Prostate gland (tissue), 2 donors: ENCODE data around the gene LILRB4. TPM values are rescaled to one million over a fixed set of nuclear protein-coding genes. Genes with fewer than 3 reads are reported as not detected.
"Not testable (repeated sequence)": the region's sequence is repeated elsewhere in the genome, so short reads cannot be mapped to it uniquely, and the experiment has no call there.

Experiments used
- DNase-seq: peaks from one replicate; pipeline ENCODE4 v3.0.0-alpha.2; 2019; ENCODE audit warnings: low spot score
- H3K27ac ChIP-seq, 2 donors: fragments of 200-600 bp; sonication (generic); 2 replicates each; pipeline ENCODE4 v1.5.1; 2017 to 2019
- H3K27me3 ChIP-seq: fragments of 200-600 bp; sonication (generic); replicated peaks from 2 replicates; pipeline ENCODE4 v1.5.1; 2019; ENCODE audit not compliant: insufficient read depth
- H3K36me3 ChIP-seq, 2 donors: fragments of 200-600 bp; sonication (generic); 1 replicate in 1 of 2; 2 replicates in 1 of 2; pipeline versions ENCODE4 v1.5.1 to v1.8.1; 2017 to 2019
- H3K4me1 ChIP-seq: fragments of 200-600 bp; sonication (generic); replicated peaks from 2 replicates; pipeline ENCODE4 v1.5.1; 2019
- H3K4me3 ChIP-seq, 2 donors: fragments of 200-600 bp; sonication (generic); 2 replicates each; pipeline ENCODE4 v1.5.1; 2017 to 2019
- H3K9me3 ChIP-seq: fragments of 200-600 bp; sonication (generic); 2 replicates; pipeline ENCODE4 v1.5.1; 2017
- POLR2A ChIP-seq: fragments of 450-650 bp; IDR thresholded peaks from one replicate; pipeline ENCODE4 v1.6.1; 2016; ENCODE audit warnings: antibody characterized with exemption, mild to moderate bottlenecking
- POLR2AphosphoS5 ChIP-seq: sonication (generic); formaldehyde crosslinking; IDR thresholded peaks from one replicate; pipeline ENCODE4 v1.6.1; 2017; ENCODE audit warnings: antibody characterized with exemption
- WGBS: methylation state at CpG from one replicate; pipeline ENCODE4 v1.1.5; 2018; 5-methylcytosine and 5-hydroxymethylcytosine counted together
- intact Hi-C: fragments of 100-400 bp; cut with DNase I; formaldehyde crosslinking; loops from one replicate; pipeline ENCODE4 v1.14.2; 2022
- total RNA-seq, 2 donors: library from RNA; depleted of rRNA; stranded (reverse); fragments of >200 nt; gene quantifications; one replicate each; pipeline ENCODE4 v1.1.0, GENCODE V29; 2016
- TF ChIP-seq, protein P1 (sequence below), 4 experiments: fragments of 200-600 bp in 2 of 4; fragments of 450-650 bp in 2 of 4; sonication (generic) in 2 of 4; IDR thresholded peaks; 1 replicate in 3 of 4; 2 replicates in 1 of 4; pipeline ENCODE4 v1.5.1; 2016 to 2019; ENCODE audit warnings: antibody characterized with exemption in 4 of 4, mild to moderate bottlenecking in 2 of 4, moderate library complexity in 2 of 4

LILRB4 gene
- total RNA-seq, 2 donors from 2014 or later: 1.6 to 5.7 TPM

DNA sequence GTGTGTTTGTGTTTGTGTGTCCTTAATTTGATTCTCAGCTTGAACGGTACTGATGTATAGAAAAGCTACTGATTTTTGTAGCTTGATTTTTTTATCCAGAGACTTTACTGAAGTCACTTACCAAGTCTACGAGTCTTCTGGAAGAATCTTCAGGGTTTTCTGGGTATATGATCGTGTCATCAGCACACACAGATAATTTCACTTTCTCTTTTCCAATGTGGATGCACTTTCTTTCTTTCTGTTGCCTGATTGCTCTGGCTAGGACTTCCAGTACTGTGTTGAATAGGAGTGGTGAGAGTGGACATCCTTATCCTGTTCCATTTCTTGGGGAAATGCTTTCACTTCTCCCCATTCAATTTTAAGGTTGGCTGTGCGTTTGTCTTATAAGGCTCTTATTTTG is 40.4 kb upstream of the LILRB4 start:
- WGBS: 67% methylated on average over 4 of the region's 4 CpGs
- DNase-seq: no peak
- Histone ChIP-seq H3K27ac (no peak overlapping the region), H3K36me3 (no peaks in the 10 kb centered on the region), H3K9me3 (no peaks in the 10 kb centered on the region), H3K4me3 (no peak overlapping the region), H3K27me3 (no peaks in the 10 kb centered on the region), H3K4me1 (no peaks in the 10 kb centered on the region)
- TF ChIP-seq POLR2A (no peak), POLR2AphosphoS5 (no peak)
- TF ChIP-seq, protein P1, sequence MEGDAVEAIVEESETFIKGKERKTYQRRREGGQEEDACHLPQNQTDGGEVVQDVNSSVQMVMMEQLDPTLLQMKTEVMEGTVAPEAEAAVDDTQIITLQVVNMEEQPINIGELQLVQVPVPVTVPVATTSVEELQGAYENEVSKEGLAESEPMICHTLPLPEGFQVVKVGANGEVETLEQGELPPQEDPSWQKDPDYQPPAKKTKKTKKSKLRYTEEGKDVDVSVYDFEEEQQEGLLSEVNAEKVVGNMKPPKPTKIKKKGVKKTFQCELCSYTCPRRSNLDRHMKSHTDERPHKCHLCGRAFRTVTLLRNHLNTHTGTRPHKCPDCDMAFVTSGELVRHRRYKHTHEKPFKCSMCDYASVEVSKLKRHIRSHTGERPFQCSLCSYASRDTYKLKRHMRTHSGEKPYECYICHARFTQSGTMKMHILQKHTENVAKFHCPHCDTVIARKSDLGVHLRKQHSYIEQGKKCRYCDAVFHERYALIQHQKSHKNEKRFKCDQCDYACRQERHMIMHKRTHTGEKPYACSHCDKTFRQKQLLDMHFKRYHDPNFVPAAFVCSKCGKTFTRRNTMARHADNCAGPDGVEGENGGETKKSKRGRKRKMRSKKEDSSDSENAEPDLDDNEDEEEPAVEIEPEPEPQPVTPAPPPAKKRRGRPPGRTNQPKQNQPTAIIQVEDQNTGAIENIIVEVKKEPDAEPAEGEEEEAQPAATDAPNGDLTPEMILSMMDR (IDR thresholded peaks at IDR 0.05): no peak
- intact Hi-C loops: no loop called here

DNA sequence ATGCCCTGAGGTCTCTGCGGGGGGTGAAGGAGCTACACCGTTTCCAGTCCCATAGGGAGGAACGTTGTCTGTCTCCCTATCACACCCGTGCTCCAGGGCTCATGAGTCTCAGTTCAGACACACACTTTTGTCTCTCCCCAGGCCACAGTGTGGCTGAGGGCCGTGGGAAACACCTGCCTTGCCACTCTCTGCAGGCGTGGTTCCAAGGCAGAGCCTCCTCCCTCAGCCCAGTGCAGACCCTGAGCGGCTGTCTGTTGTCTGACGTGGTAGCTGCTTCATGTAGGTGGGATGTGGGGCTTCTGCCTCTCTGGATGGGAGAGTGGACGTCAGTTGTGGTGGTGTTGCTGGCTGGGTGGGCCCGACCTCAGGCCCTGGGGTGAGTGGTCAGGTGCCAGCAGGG is 38.6 kb upstream of the LILRB4 start:
- H3K27ac ChIP-seq, H3K36me3 ChIP-seq, DNase-seq, H3K9me3 ChIP-seq, intact Hi-C loops, H3K4me3 ChIP-seq, H3K27me3 ChIP-seq, H3K4me1 ChIP-seq: not testable (repeated sequence)
- 77% methylated on average over 4 of the region's 10 CpGs for WGBS

DNA sequence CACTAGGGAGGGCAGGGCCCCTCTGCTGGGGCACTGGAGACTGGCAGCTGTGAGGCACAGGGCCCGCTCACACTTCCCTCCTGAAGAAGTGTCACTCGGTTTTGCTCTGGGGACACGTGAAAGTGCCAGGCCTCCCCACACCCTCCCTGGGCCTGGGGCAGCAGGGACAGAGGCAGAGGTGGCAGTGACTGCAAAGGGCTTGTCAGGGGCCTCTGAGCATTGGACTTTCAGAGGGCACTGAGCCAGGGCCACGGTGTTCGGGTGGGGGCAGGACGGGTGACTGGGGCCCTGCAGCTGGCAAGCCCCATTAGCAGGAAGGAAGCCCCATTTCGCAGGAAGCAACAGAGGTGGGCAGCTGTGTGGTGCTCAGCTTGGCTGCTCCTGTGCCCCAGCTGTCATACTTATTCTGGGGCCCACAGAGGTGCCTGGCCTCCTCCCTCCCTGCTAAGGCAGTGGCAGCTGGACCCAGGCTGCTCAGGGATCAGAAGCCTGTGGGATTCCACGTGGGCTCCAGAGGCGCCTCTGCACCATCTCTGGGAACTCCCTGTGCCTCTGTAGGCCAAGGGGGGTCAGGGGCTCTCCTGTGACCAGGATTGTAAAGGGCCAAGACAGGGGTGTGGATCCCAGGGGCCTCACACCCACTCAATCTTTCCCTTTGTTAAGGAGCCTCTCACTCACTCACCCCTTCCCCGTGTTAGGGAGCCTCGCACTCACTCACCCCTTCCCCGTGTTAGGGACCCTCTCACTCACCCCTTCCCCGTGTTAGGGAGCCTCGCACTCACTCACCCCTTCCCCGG is 37.7 kb upstream of the LILRB4 start:
- H3K36me3 ChIP-seq, H3K9me3 ChIP-seq, DNase-seq, intact Hi-C loops, H3K27ac ChIP-seq, H3K4me3 ChIP-seq, H3K4me1 ChIP-seq, H3K27me3 ChIP-seq: not testable (repeated sequence)
- 87% methylated on average over 10 of the region's 15 CpGs for WGBS

DNA sequence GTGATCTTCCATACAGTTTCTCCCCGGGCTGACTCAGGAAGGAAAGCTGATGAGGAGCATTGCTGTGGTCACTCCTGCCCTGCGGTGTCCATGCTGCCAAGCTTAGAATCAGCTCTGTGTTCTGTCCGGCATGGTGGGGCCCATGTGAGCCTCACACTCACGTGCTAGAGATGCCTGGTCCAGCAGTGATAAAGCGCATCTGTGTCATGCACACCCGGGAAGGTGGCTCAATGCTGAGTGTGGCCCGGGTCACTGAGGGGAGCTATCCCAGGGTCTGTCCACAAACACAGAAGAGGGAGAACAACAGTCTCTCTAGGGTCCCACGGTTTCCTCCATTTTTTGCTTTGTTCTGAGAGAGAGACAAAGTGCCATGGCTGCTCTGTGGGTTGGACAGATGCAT is 36.0 kb upstream of the LILRB4 start:
- Histone ChIP-seq H3K27me3 (no peaks in the 10 kb centered on the region), H3K4me1 (no peaks in the 10 kb centered on the region), H3K36me3 (no peaks in the 10 kb centered on the region), H3K27ac (no peak overlapping the region), H3K9me3 (no peaks in the 10 kb centered on the region), H3K4me3 (no peak overlapping the region)
- DNase-seq: no peak
- TF ChIP-seq POLR2AphosphoS5 (no peak), POLR2A (no peak)
- TF ChIP-seq, protein P1 (IDR thresholded peaks at IDR 0.05): no peak
- intact Hi-C loops: no loop called here
- WGBS: 85% methylated on average over 8 of the region's 8 CpGs

DNA sequence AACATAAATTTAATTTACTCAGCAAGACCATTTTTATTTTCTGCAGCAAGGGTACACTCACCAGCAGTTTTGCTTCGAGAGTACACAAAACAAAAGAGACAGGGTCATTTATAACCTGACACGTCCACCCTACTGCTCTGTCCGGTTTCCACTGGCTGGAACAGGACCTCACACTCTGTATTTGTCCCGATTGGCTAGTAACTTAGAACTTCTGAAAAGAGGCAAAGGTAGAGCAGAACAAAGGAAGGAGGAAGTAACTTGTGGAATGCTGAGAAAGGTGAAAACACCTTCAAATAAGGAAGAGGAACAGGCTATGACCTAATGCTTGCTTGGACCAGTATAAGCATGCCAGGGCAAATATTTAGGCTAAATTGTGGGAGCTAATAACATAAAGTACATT is 34.9 kb upstream of the LILRB4 start:
- H3K4me3 ChIP-seq, H3K4me1 ChIP-seq, intact Hi-C loops, H3K36me3 ChIP-seq, H3K9me3 ChIP-seq, H3K27me3 ChIP-seq: not testable (repeated sequence)
- WGBS: 37% methylated on average over 4 of the region's 4 CpGs
- peak overlapping the region; percentile 56 to 65 for H3K27ac ChIP-seq
- peak; percentile 30 for DNase-seq
- peak; percentile 70 for TF ChIP-seq POLR2AphosphoS5

DNA sequence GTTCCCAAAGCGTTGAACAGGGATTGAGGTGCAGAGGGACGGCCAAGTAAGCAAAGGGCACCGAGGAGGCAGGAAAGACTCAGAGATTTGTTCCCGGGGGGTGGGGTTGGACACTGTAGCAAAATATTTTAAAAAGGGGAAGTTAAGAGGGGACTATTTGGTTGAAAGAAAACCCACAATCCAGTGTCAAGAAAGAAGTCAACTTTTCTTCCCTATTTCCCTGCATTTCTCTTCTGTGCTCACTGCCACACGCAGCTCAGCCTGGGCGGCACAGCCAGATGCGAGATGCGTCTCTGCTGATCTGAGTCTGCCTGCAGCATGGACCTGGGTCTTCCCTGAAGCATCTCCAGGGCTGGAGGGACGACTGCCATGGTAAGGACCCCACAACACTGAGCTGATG is 32.5 kb upstream of the LILRB4 start, which contains the start of gene LILRB1:
Gene LILRB1 (plus strand): TSS at position 223 of the 400 bp plus-strand sequence. CDS start 590 bp downstream, outside the sequence.
- H3K27me3 ChIP-seq, DNase-seq, H3K9me3 ChIP-seq, H3K4me1 ChIP-seq, H3K36me3 ChIP-seq, H3K27ac ChIP-seq, H3K4me3 ChIP-seq, intact Hi-C loops: not testable (repeated sequence)
- WGBS: 73% methylated on average over 9 of the region's 9 CpGs

DNA sequence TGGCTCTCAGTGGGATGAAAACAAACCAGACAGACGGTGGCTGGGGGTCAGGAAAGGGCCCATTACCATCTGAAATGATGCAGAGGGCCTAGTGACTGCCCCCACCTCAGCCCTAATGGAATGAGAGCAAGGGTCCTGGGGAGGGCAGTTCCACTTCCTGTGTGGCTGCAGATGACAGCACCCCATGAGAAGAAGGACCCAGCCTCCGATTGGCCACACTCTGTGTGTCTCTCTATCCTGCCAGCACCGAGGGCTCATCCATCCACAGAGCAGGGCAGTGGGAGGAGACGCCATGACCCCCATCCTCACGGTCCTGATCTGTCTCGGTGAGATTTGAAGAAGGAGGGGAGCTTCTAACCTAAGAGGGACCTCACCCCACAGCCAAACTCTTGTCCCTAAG is 32.0 kb upstream of the LILRB4 start:
- WGBS: 49% methylated on average over 6 of the region's 6 CpGs
- Histone ChIP-seq H3K27me3 (no peaks in the 10 kb centered on the region), H3K27ac (no peak overlapping the region), H3K9me3 (no peaks in the 10 kb centered on the region), H3K4me3 (no peak overlapping the region), H3K4me1 (no peaks in the 10 kb centered on the region), H3K36me3 (no peaks in the 10 kb centered on the region)
- DNase-seq: no peak
- no peak for TF ChIP-seq POLR2AphosphoS5
- TF ChIP-seq, protein P1 (IDR thresholded peaks at IDR 0.05): no peak
- TF ChIP-seq POLR2A: no peak
- intact Hi-C loops: no loop called here

DNA sequence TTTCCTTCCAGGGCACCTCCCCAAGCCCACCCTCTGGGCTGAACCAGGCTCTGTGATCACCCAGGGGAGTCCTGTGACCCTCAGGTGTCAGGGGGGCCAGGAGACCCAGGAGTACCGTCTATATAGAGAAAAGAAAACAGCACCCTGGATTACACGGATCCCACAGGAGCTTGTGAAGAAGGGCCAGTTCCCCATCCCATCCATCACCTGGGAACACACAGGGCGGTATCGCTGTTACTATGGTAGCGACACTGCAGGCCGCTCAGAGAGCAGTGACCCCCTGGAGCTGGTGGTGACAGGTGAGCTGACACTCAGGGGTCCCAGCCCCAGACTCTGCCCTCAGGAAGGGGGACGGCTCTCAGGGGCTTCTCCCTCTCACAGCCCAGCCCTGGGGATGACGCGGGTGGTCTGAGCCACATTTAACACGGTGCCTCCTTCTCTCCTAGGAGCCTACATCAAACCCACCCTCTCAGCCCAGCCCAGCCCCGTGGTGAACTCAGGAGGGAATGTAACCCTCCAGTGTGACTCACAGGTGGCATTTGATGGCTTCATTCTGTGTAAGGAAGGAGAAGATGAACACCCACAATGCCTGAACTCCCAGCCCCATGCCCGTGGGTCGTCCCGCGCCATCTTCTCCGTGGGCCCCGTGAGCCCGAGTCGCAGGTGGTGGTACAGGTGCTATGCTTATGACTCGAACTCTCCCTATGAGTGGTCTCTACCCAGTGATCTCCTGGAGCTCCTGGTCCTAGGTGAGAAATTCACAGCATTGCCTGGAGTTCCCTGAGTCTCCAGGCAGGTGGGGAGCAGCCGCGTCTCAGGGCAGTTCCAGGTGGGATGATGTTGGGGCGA is 31.1 kb upstream of the LILRB4 start:
- H3K4me1 ChIP-seq, intact Hi-C loops, H3K4me3 ChIP-seq, H3K9me3 ChIP-seq, H3K36me3 ChIP-seq, DNase-seq, H3K27ac ChIP-seq, H3K27me3 ChIP-seq: not testable (repeated sequence)
- WGBS: 71% methylated on average over 23 of the region's 23 CpGs

DNA sequence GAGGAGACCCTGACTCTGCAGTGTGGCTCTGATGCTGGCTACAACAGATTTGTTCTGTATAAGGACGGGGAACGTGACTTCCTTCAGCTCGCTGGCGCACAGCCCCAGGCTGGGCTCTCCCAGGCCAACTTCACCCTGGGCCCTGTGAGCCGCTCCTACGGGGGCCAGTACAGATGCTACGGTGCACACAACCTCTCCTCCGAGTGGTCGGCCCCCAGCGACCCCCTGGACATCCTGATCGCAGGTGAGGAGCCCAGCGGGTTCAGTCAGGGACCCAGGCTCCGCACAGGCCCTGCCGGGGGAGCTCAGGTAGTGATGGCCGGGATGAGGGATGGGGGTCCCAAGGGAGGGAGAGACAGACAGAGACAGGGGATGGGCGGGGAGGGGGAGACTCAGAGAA is 30.3 kb upstream of the LILRB4 start:
- H3K4me1 ChIP-seq, H3K36me3 ChIP-seq, H3K9me3 ChIP-seq, intact Hi-C loops, H3K27ac ChIP-seq, H3K4me3 ChIP-seq, DNase-seq, H3K27me3 ChIP-seq: not testable (repeated sequence)
- 88% methylated on average over 15 of the region's 16 CpGs for WGBS
